ENCODE measurements around the gene ZC2HC1C.

ZC2HC1C gene

DNA sequence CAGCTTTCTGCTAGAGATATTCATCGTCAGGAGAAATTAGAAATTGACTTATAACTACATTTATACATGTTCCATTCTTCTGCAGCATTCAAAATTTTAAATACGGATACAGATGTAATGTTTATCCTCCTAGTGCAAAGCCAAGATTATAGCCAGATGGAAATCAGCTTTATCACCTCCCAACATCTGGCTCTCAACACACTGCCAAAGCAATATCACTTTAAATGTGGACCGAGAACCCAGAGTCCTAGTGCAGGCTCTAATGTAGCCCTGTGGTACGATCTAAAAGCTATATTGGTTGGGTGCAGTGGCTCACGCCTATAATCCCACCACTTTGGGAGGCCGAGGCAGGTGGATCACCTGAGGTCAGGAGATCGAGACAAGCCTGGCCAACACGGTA, 24.7 kb upstream of the ZC2HC1C start:
- TF ChIP-seq LEF1 (IDR thresholded peaks at IDR 0.05; ENCODE audit: borderline replicate concordance) (no peak), FOXK2 (IDR thresholded peaks at IDR 0.05) (no peak), HDGF (IDR thresholded peaks at IDR 0.05; ENCODE audit: borderline replicate concordance) (no peak), SP1 (IDR thresholded peaks at IDR 0.05) (no peak), TARDBP (IDR thresholded peaks at IDR 0.05) (no peak), BHLHE40 (IDR thresholded peaks at IDR 0.05; ENCODE audit: borderline replicate concordance) (no peak), SUZ12 (IDR thresholded peaks at IDR 0.05) (no peak), L3MBTL2 (conservative IDR thresholded peaks at IDR 0.05) (no peak), FOXM1 (IDR thresholded peaks at IDR 0.05; ENCODE audit: borderline replicate concordance) (no peak), CTBP1 (IDR thresholded peaks at IDR 0.05; ENCODE audit: borderline replicate concordance) (no peak), ELF4 (IDR thresholded peaks at IDR 0.05) (no peak)
- no peak for DNase-seq (ENCODE audit: extremely low spot score)
- ChIA-PET CTCF (no interaction called here), POLR2A (interaction anchor here (1.3 kb wide), 1 partner anchor 19 kb away, joined by 5 read pairs; the partner anchor contains the start of gene ACYP1)

DNA sequence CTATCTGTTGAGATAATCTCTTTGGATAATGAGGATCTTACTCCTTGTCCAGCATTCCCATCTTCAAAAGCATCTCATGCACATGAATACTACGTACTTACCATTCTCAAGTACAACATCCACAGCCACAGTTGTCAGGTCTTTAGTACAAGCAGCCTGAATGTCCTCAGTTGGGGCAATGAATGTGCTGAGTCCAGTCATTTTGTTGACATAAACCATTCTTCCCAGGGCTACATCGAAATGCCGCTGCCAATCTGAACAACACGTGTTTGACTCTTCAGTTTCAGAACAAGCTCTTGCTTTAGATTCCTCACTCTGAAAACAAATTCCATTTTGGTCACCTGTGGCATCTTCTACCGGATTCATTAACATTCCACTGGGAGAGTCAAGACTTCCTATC, 23.2 kb upstream of the ZC2HC1C start:
- ChIA-PET CTCF (no interaction called here), POLR2A (no interaction called here)
- DNase-seq (ENCODE audit: extremely low spot score): no peak
- TF ChIP-seq LEF1 (IDR thresholded peaks at IDR 0.05; ENCODE audit: borderline replicate concordance) (no peak), ARNT (IDR thresholded peaks at IDR 0.05) (no peak), FOXK2 (IDR thresholded peaks at IDR 0.05) (no peak), SUZ12 (IDR thresholded peaks at IDR 0.05) (no peak), SP1 (IDR thresholded peaks at IDR 0.05) (no peak), TARDBP (IDR thresholded peaks at IDR 0.05) (no peak), HDGF (IDR thresholded peaks at IDR 0.05; ENCODE audit: borderline replicate concordance) (no peak), ZNF384 (IDR thresholded peaks at IDR 0.05) (no peak), CTBP1 (IDR thresholded peaks at IDR 0.05; ENCODE audit: borderline replicate concordance) (no peak), FOXM1 (IDR thresholded peaks at IDR 0.05; ENCODE audit: borderline replicate concordance) (no peak), ELF4 (IDR thresholded peaks at IDR 0.05) (no peak), FOXA1 (IDR thresholded peaks at IDR 0.05) (no peak), L3MBTL2 (conservative IDR thresholded peaks at IDR 0.05) (no peak)
- TF ChIP-seq, protein P1, sequence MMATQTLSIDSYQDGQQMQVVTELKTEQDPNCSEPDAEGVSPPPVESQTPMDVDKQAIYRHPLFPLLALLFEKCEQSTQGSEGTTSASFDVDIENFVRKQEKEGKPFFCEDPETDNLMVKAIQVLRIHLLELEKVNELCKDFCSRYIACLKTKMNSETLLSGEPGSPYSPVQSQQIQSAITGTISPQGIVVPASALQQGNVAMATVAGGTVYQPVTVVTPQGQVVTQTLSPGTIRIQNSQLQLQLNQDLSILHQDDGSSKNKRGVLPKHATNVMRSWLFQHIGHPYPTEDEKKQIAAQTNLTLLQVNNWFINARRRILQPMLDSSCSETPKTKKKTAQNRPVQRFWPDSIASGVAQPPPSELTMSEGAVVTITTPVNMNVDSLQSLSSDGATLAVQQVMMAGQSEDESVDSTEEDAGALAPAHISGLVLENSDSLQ (IDR thresholded peaks at IDR 0.05): no peak

DNA sequence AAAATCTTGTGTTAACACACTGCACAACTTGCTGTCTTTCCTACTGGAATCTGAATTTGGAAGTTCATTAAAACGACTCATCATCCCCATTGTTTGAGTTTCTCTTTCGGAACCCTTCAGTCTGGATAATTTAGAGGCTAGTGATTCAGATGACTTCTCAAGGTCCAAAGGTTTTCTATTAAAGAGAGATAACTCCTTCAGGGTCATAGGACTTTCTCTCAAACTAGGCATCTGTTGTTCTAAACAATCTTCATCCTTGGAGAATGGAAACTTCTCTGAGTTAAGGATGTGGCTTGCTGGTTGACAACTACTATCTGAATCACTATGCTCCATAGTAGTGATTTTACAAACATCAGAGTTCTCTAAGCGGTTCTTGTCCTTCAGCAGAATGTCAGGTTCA, 22.5 kb upstream of the ZC2HC1C start:
- ChIA-PET CTCF (no interaction called here), POLR2A (no interaction called here)
- no peak for DNase-seq (ENCODE audit: extremely low spot score)
- TF ChIP-seq ARNT (IDR thresholded peaks at IDR 0.05) (no peak), NFRKB (IDR thresholded peaks at IDR 0.05) (no peak), SP1 (IDR thresholded peaks at IDR 0.05) (no peak), BHLHE40 (IDR thresholded peaks at IDR 0.05; ENCODE audit: borderline replicate concordance) (no peak), FOXA1 (IDR thresholded peaks at IDR 0.05) (no peak), ZNF384 (IDR thresholded peaks at IDR 0.05) (no peak), L3MBTL2 (conservative IDR thresholded peaks at IDR 0.05) (no peak), CTBP1 (IDR thresholded peaks at IDR 0.05; ENCODE audit: borderline replicate concordance) (no peak), LEF1 (IDR thresholded peaks at IDR 0.05; ENCODE audit: borderline replicate concordance) (no peak), FOXM1 (IDR thresholded peaks at IDR 0.05; ENCODE audit: borderline replicate concordance) (no peak), ELF4 (IDR thresholded peaks at IDR 0.05) (no peak), FOXK2 (IDR thresholded peaks at IDR 0.05) (no peak)

DNA sequence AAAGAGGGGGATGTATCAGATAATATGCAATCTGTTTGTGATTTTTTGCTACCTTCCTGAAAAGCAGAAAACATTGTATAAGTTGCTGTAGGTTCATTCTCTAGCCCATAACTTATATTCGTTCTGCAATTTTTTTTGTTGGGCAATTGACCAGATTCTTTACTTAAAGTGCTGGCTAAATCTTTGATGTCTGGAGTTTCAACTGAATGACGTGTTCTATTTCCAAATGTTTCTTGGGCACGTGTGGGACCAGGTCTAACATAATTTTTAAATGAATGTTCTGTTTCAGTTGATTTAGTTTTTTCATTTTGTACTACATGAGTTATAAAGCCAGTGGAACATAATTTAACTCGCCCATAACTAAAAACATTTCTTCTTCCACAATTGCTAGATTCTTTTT, 21.9 kb upstream of the ZC2HC1C start:
- ChIA-PET POLR2A (interaction anchor here (3.7 kb wide), 1 partner anchor 16 kb away, joined by 14 read pairs; the partner anchor contains the start of gene ACYP1), CTCF (no interaction called here)
- DNase-seq (ENCODE audit: extremely low spot score): no peak
- TF ChIP-seq BHLHE40 (IDR thresholded peaks at IDR 0.05; ENCODE audit: borderline replicate concordance) (no peak), HDGF (IDR thresholded peaks at IDR 0.05; ENCODE audit: borderline replicate concordance) (no peak), TARDBP (IDR thresholded peaks at IDR 0.05) (no peak), SUZ12 (IDR thresholded peaks at IDR 0.05) (no peak), FOXA1 (IDR thresholded peaks at IDR 0.05) (no peak), SP1 (IDR thresholded peaks at IDR 0.05) (no peak), ZNF384 (IDR thresholded peaks at IDR 0.05) (no peak), ELF4 (IDR thresholded peaks at IDR 0.05) (no peak), FOXM1 (IDR thresholded peaks at IDR 0.05; ENCODE audit: borderline replicate concordance) (no peak), ARNT (IDR thresholded peaks at IDR 0.05) (no peak), CTBP1 (IDR thresholded peaks at IDR 0.05; ENCODE audit: borderline replicate concordance) (no peak), L3MBTL2 (conservative IDR thresholded peaks at IDR 0.05) (no peak), FOXK2 (IDR thresholded peaks at IDR 0.05) (no peak), LEF1 (IDR thresholded peaks at IDR 0.05; ENCODE audit: borderline replicate concordance) (no peak), NFRKB (IDR thresholded peaks at IDR 0.05) (no peak)
- TF ChIP-seq, protein P1 (IDR thresholded peaks at IDR 0.05): no peak

DNA sequence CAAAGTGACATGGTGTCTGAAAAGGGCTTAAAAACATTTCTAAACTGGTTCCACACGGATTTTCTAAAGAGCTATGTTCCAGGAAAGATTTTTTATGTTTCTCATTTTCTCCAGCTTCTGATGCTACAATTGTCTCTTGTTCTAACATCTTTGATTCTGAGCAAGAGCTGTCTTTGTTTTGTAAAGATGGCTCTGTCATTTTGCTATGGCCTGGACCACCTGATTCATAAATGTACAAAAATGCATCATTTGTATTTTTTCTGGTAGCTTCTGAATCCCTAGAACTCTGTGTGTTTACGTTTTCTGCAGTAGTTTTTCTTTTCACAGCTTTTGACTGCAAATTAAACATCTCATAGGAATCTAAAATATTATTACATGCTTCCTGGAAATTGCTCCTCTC, 21.3 kb upstream of the ZC2HC1C start:
- CTCF ChIA-PET: no interaction called here
- TF ChIP-seq HDGF (IDR thresholded peaks at IDR 0.05; ENCODE audit: borderline replicate concordance) (no peak), CTBP1 (IDR thresholded peaks at IDR 0.05; ENCODE audit: borderline replicate concordance) (no peak), ELF4 (IDR thresholded peaks at IDR 0.05) (no peak), BHLHE40 (IDR thresholded peaks at IDR 0.05; ENCODE audit: borderline replicate concordance) (no peak), SUZ12 (IDR thresholded peaks at IDR 0.05) (no peak), TARDBP (IDR thresholded peaks at IDR 0.05) (no peak), FOXM1 (IDR thresholded peaks at IDR 0.05; ENCODE audit: borderline replicate concordance) (no peak), L3MBTL2 (conservative IDR thresholded peaks at IDR 0.05) (no peak), FOXA1 (IDR thresholded peaks at IDR 0.05) (no peak), FOXK2 (IDR thresholded peaks at IDR 0.05) (no peak), ARNT (IDR thresholded peaks at IDR 0.05) (no peak), LEF1 (IDR thresholded peaks at IDR 0.05; ENCODE audit: borderline replicate concordance) (no peak)
- TF ChIP-seq, protein P1 (IDR thresholded peaks at IDR 0.05): no peak
- no peak for DNase-seq (ENCODE audit: extremely low spot score)
- POLR2A ChIA-PET: interaction anchor here (0.7 to 3.7 kb wide), 2 partner anchors 15 to 125 kb away, joined by 3 to 14 read pairs; partner anchors contain the start of genes ACYP1 and RPS6KL1

DNA sequence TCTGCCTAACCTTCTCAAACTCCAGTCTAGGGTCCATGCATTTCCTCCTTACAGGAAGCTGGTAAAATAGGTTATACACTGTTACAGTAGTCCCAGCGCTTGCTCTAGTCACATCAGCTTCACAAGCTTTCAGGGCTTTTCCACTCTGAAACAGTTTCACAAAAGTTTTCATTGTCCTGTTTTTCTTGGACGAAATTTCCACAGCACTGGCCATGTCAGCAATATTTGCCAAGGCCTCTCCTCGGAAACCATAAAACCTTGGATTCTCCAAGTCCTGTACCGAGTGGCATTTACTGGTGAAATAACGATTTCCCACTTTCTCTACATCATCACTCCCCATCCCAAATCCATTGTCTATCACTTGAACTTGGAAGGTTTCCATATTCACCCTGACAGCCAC, 20.3 kb upstream of the ZC2HC1C start:
- CTCF ChIA-PET: no interaction called here
- DNase-seq (ENCODE audit: extremely low spot score): no peak
- TF ChIP-seq SP1 (IDR thresholded peaks at IDR 0.05): no peak
- TF ChIP-seq BHLHE40 (IDR thresholded peaks at IDR 0.05; ENCODE audit: borderline replicate concordance): no peak
- no peak for TF ChIP-seq FOXK2 (IDR thresholded peaks at IDR 0.05)
- TF ChIP-seq NFRKB (IDR thresholded peaks at IDR 0.05): no peak
- TF ChIP-seq LEF1 (IDR thresholded peaks at IDR 0.05; ENCODE audit: borderline replicate concordance): no peak
- TF ChIP-seq ELF4 (IDR thresholded peaks at IDR 0.05): no peak
- TF ChIP-seq SUZ12 (IDR thresholded peaks at IDR 0.05): no peak
- TF ChIP-seq ARNT (IDR thresholded peaks at IDR 0.05): no peak
- TF ChIP-seq, protein P1 (IDR thresholded peaks at IDR 0.05): no peak
- no peak for TF ChIP-seq FOXA1 (IDR thresholded peaks at IDR 0.05)
- TF ChIP-seq CTBP1 (IDR thresholded peaks at IDR 0.05; ENCODE audit: borderline replicate concordance): no peak
- no peak for TF ChIP-seq ZNF384 (IDR thresholded peaks at IDR 0.05)
- no peak for TF ChIP-seq L3MBTL2 (conservative IDR thresholded peaks at IDR 0.05)
- TF ChIP-seq FOXM1 (IDR thresholded peaks at IDR 0.05; ENCODE audit: borderline replicate concordance): no peak
- TF ChIP-seq TARDBP (IDR thresholded peaks at IDR 0.05): no peak
- no peak for TF ChIP-seq HDGF (IDR thresholded peaks at IDR 0.05; ENCODE audit: borderline replicate concordance)
- POLR2A ChIA-PET: interaction anchor here (3.7 kb wide), 1 partner anchor 14 kb away, joined by 14 read pairs; the partner anchor contains the start of gene ACYP1

Data from HEK293T (cell line).